Measurements from ENCODE around the gene C1orf210.

The C1orf210 gene

DNA sequence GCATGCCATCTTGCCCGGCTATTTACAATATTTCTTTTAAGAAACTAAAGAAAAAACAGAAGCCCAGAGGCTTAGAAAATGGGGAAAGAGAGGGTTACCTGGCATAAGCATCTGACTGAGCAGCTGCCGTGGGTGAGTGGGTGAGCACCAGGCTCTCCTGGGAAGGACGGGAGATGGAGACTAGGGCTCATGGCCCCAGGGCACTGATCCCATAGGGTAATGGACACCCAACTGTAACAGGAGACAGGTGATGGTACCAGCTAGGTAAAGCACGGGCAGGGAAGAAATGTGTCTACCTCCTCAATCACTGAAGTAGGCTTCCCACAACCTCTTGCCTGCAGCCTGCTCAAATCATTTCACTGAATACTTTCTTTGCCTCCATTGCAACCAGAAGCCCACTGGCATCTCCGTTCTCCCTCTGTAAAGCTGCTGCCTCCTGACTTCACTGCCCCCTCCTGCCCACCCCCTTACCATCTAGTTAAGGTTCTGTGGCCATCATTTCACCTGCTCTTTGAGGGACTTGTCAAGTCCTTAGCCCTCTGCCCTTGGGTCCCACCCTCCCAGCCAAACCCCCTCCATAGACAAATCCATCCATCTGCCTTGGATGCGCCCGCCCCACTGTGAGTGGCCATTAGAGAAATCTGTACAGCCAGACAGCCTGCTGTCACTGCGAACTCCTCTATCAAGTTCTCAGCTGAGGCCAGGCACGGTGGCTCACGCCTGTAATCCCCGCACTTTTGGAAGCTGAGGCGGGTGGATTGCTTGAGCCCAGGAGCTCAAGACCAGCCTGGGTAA, 9.4 kb downstream of the C1orf210 start:
- no peak for FAIRE-seq
- no peak for DNase-seq (ENCODE audit: low spot score)

DNA sequence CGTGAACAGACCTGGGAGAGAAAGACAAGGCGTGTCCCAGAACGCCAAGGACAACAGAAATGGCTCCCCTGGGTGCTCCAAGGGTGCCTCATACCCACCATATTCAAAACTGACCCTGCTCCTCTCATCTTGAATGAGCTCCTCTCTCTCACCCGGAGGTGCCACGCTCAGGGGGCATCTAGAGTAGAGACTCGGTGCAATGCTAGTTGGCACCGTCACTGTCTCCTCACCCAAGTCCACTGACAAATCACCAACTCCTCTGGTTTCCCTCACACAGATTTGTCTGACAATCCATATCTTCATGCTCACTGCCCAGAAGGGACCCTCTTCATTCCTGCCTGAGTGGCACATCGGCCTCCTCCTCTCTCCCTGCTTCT, 10.6 kb downstream of the C1orf210 start:
- FAIRE-seq (no peak), DNase-seq (ENCODE audit: low spot score) (no peak)

DNA sequence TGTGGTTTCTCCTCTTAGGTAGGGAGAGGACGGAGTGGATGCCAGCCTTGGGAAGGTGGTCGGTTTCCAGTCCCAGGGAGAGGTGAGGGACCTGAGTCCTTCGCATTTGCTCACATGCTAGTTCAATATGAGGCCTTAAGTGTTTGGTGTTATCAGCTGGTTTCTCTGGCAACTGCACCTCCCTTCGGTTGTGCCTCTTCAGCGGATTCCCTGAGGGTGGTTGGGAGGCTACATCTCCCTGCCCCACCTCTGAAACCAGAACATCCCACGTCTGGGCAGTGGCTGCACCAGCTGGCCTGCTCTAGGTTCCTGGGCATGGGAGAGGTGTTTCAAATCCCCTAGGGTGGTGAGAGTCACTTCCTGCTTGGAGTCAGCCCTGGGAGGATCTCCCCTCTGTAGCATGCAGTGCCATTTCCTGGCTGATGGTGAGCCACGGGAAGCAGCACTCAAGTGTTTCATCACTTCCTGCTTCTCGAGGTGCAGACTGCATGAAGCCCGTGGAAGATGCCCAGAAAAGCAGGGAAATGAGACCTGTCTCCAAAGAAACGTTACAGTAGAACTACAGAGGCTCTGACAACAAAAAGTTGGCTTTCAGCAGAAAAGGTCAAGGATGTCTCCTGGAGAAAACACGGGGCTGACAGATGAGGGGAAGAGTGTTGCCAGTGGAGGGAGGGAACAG, 11.1 kb downstream of the C1orf210 start:
- FAIRE-seq (no peak), DNase-seq (ENCODE audit: low spot score) (no peak)

DNA sequence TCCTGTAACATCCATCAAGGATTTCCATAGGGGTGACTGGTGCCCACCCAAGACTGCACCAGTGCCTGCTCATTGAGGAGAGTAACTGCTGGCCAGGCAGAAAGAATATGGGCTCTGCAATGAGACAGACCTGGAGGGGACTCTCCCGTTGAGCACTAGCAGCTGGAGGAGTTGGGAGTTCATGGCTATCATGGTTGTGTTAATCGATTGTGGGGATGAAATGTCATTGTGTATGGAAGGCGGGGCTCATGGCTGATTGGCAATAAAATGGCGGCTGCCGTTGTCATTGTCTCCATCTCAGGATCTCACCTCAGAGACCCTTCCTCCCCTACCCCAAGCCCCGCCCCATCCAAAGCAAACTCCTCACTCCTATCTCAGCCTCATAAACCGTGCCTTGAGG, 11.7 kb downstream of the C1orf210 start:
- no peak for FAIRE-seq

DNA sequence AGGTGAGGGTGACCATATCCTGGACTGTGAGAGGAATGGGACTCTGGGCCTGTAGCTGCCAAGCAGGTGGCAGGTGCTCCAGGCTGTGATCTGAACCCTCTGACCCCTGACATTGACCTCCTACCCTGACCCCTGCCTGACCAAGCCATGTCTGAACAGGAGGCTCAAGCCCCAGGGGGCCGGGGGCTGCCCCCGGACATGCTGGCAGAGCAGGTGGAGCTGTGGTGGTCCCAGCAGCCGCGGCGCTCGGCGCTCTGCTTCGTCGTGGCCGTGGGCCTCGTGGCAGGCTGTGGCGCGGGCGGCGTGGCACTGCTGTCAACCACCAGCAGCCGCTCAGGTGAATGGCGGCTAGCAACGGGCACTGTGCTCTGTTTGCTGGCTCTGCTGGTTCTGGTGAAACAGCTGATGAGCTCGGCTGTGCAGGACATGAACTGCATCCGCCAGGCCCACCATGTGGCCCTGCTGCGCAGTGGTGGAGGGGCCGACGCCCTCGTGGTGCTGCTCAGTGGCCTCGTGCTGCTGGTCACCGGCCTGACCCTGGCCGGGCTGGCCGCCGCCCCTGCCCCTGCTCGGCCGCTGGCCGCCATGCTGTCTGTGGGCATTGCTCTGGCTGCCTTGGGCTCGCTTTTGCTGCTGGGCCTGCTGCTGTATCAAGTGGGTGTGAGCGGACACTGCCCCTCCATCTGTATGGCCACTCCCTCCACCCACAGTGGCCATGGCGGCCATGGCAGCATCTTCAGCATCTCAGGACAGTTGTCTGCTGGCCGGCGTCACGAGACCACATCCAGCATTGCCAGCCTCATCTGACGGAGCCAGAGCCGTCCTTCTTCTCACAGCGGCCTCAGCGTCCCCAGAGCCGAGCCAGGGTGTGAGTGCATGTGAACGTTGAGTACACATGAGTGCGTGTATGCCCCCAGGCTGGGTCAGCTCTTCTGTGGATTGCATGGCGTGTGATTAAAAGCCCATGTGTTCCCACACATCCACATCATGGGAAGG, 12.5 kb downstream of the C1orf210 start:
- DNase-seq (ENCODE audit: low spot score): no peak
- FAIRE-seq: no peak

More for the DNA sequence above, 11.7 kb downstream of the C1orf210 start:
- no peak for DNase-seq (ENCODE audit: low spot score)

DNA sequence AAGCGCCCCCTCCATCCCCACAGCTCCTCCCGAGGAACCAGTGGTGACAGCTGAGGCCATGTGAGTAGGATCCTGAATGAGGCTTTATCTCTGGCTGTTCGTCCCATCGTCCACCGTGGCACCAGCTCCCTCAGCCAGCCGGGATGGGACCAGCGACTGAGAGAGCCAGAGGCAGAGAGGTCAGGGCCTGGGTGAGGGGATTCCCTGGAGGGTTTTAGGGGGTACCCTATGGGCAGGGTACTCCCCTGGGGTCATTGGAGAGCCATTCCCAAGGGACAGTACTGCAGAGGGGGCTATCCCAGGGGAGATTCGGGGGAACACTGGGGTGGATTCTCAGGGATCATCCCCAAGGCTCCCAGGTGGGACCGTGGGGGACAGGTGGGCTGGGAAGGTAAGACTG, 13.2 kb downstream of the C1orf210 start:
- no peak for FAIRE-seq
- no peak for DNase-seq (ENCODE audit: low spot score)

DNA sequence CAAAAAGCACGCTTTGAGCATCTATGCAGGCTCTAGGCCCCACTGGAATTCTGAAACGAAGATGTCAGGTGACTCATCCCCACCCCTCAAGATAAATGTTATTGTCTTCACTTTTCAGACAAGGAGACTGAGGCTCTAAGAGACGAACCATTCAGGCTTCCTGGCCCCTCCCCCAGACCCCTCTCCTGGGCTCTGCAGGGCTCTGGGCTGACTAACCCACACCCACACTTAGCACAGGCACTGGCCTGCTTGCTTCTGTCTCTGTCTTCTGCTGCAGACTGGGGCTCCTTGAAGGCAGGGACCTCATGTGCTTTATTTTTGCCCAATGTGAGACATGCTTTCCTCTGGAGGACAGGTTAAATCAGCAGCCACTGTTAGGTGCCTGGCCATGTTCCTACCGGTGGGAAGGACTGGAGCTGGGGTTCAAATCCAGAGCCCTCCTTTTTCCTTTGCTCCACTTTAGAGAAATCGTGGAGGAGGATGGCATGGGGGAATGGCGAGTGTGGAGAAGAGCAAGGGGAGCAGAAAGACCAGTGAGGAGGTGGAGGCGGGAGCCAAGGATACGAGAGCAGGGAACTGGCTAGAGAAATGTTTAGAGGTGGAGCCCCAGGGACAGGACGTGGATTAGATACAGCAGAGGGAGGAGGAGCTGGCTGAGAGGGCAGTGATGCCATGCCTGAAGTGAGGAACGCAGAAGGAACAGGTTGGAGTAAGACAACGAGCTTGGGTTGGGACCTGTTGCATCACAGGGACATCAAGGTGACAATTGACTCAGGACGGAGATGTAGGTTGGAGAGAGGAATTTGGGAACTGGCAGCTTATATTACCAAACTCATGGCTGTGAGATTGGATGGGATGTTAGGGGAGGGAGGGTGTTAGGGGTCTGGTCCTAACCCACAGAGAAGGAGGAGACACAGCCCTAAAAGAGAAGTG, 13.9 kb downstream of the C1orf210 start:
- no peak for FAIRE-seq
- DNase-seq (ENCODE audit: low spot score): no peak

DNA sequence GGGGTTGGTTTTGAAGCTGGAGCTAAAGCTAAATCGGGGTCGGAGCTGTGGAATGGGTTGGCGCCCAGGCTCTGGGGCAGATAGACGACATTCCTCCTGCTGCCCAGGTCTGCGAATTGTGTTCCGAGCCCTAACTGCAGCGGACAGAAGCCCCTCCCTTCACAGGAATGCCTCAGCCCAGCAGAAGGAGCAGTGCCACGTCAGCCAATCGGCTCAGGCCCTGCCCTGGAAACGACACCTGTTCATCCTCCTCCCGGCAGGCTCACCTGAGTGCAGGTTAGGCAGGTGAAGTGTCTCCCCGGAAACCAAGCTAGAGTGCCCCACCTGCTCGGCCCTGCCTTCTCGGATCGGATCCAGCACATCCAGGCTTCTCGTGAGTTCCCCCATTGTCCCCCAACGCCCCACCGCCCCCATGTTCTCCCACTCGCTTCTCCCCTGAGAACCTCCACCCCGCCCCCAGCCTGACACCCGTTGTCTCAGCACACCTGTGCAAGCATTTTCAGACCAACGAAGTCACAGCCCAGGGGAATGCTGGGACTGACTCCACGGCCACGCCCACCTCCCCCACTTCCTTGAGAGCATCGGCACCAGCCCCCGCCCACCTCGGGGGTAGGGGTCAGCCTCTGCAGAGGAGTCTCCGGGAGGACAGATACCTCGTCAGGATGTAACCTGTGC, 14.8 kb downstream of the C1orf210 start:
- FAIRE-seq (no peak), DNase-seq (ENCODE audit: low spot score) (no peak)

DNA sequence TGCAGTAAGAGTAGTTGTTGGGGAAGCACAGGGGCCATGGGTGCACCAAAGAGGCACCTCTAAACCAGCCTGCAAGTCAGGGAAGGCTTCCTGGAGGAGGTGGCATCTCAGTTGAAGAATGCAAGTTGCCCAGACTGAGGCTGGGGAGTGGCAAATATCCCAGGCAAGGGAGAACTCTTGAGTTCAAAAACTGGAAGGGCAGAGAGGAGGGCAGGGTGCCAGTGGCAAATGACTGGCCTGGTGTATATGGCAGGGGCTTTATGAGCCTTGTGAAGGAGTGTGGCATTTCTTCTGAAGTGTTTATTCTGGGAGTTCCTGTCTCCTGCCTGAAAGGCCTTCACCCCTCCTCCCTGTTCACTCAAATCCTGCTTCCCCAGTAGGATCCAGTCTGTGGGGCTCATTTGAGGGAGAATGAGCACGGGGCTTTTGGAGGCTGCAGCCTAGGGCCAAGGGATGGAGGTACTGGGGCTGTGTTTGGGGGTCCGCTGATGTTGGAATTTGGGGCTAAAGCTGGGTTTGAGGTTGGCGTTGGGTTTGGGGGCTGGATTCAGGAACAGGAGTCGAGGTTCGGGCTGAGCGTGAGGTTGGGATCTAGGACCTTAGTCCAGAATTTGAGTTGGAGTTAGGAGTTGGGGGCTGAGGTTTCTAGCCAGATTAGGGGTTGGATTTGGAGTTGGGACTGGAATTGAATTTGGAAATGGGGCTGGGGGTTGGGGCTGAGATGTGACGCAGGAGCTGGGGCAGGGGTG, 15.6 kb downstream of the C1orf210 start, which contains the start of gene TMEM125:
TMEM125 (plus strand) TSS at position 357 of the 749 bp plus-strand sequence. CDS start 2,740 bp downstream, outside the sequence.
- DNase-seq (ENCODE audit: low spot score) (no peak), FAIRE-seq (no peak)

DNA sequence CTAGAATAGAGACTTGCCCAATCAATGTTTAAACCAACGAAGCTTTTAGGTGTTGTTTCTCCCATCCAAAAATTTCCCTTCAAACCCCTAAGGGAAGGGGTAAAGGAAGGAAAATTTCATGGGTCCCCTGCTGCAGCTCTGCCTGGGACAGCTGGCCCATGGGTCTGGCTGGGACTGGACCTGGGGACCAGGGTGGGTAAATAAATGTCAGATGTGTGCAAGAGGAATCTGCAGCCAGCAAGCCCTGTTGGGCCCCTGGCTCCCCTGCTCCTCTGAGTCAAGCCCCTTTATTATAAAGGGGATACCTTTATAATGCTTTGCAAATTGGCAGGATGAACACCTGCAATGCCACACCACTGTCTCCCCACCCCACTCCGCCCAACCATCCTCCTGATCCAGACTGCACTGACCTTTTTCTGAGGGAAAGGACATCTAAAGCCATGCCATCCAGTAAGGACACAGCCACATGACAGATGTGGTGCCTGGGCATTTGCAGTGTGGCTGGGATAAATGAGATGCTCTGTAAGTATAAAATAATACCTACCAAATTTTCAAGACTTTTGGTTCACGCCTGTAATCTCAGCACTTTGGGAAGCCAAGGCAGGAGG, 17.5 kb downstream of the C1orf210 start:
- FAIRE-seq (no peak), DNase-seq (ENCODE audit: low spot score) (no peak)

DNA sequence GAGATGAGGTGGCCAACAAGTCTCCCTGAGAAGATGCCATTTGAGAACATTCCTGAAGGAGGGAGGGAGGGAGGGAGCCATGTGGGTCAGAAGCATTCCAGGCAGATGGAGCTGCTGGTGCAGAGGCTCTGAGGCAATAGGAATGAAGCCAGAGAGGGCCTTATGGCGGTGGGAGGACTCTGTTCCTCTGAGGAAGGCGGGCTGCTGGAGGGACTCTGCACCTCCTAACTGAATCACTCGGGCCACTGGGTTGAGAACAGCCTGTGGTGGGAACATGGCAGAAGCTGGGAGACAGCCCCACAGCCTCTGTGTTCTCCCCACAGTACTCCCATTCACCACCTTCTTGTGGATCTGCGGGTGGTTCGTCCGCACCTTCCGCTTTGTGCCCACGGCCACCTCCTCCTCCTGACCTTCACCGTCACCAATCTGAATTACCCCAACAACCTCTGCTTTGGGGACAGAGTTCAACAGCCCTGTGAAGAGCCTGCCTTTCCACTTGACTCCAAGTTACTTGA, 18.0 kb downstream of the C1orf210 start:
- FAIRE-seq: no peak
- DNase-seq (ENCODE audit: low spot score): no peak

DNA sequence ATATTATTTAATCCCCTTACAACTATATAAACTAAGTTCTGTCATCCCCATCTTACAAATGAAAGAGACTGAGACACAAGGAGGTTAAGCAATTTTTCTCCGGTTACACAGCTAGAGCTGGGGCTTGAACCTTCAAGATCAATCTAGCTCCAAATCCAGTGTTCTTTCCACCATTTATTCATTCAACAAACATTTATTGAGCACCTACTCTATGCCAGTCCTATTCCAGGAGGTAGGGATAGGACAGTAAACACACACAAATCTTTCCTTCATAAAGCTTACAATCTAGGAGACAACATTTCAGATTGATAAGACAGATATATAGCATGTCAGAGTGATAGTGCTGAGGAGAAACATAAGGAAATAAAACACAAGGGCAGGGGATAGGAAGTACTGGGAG, 18.5 kb downstream of the C1orf210 start:
- no peak for FAIRE-seq
- DNase-seq (ENCODE audit: low spot score): no peak

DNA sequence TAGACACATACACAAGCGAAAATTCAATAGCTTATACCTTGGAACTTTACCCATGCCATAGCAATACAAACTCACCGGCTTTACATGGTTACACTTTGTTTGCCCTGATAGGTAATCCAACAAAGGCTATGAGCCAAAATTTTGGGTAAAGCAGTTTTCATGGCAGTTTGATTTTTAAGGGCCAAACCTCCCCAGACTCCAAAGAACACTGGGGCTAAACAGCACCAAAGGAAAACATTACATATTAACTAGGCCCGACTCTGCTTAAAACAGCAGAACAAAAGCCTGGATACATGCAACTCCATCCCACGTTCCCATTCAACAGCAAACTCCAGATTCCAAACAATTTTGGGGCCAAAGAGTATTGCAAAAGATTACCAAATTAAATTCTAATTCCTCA, 19.9 kb downstream of the C1orf210 start:
- no peak for FAIRE-seq
- DNase-seq (ENCODE audit: low spot score): no peak

DNA sequence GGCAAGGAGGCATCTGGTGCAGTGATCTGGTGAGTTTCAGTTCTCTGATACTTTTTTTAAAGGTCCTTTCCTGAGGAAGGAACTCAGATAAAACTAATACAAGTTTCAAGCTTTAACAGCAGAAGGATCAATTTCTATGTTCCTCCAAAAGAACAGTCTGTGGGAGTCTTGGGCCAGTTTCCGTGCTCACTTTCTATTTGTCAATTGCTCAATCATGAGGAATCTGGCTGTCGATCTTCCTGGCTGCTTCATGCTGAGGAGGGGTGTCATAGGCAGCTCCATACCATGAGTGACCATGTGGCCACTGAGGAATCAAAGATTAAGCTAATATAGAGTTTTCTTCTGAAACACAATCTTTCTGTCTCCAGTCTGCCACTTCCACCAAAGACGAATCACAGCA, 27.0 kb downstream of the C1orf210 start:
- DNase-seq (ENCODE audit: low spot score) (no peak), FAIRE-seq (no peak)

DNA sequence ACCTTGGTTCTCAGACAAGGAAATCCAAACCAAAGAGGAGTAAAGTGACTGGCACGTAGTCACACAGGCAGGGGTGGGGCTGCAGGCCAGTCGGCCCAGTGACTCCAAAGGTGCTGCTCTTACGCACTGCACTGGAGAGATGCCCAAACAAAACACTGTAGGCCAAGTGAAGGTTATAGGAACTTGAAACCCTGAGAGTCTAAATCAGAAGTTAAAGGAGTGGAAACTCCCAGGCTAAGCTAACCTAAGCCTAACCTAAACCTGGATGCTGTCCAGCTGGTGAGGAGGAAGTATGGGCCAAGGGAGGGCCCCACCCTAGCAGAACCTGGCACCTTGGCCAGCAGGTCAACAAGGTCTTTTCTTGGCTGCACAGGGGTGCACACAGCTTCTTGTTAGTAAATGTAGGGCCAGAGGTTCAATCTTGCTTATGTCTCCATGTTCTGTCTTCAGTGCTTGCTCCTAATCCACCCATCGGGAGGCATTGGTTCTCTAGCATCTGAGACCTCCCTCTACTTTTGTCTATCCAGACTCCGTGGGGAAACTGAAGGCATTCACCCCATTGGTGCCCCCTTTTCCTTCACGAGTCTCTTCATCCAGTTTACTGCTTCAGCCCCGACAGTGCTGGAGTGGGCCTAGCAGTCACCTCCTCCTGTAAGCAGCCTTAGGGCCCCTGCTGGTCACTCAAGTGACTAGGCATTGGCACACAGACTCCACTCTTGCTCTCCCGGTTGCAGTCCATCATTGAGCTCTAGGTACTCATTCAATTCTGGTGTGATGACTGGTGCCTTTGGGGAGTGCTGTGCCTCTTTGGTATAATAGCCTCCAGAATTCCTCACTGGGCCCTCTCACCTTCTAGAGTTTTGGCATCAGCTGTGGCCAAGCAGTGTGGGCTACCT, 28.5 kb downstream of the C1orf210 start:
- DNase-seq (ENCODE audit: low spot score) (no peak), FAIRE-seq (no peak)

DNA sequence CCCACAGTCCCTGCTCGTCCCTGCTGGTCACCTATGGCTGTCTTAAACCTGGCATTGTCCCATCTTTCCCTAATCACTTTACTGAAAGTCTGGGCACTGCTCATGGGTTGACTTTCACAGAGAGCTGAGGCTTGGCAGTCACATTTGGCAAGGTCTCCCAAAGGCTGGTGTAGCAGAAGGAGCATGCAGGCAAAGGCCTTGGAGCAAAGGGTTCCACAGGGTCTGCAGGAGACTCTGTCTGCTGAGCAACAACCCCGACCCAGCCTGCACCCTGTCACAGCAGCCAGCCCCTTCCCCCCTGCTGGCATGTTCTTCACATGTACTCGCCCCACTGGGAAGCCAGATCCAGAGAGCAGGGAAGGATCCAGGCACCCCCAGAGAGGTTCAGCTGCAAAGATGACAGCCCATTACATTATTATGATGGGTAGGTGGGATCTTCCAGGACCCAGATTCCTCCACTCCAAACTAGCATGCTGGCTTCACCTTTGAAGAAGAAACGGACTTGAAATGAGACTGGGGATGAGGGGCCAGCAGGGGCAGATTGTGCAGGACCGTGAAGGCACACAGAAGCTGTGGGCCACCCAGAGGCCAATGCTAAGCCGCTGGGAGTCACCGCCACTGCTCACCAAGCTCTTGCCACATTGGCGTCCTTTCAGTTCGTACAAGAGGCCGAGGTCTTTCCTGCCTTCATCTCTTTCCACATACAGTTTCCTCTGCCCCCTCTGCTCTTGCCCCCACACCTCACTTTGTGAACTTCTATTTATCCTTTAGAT, 29.8 kb downstream of the C1orf210 start:
- FAIRE-seq (no peak), DNase-seq (ENCODE audit: low spot score) (no peak)

DNA sequence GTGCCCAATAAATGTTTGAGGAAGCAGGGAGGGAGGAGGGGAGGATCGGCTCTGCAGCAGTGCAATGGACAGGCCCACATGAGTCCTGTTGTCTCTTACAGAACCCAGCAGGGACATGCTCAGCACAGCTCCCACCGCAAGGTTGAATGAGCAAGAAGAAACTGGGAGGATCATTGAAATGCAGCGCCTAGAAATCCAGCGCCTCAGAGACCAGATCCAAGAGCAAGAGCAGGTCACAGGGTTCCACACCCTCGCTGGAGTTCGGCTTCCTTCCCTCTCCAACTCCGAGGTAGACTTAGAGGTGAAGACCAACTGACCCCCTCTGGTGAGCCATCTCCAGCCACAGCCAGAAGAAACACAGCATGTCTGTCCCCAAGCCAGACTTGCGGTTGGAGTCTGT, 31.5 kb downstream of the C1orf210 start:
- FAIRE-seq (no peak), DNase-seq (ENCODE audit: low spot score) (no peak)
